Memory B cell (primary cell): Measurements from ENCODE around the gene ANO7.

ENCODE experiments used
- ATAC-seq: fragments of 150-1000 bp; cut with Tn5 transposase; 2 replicates; pipeline ENCODE4 v1.10.0; 2021; ENCODE audit warnings: low read depth, mild to moderate bottlenecking, moderate library complexity
- DNase-seq, 2 donors: peaks; one replicate each; pipeline ENCODE4 v3.0.0; 2022; ENCODE audit warnings: low spot score in 2 of 2
- H3K27ac Mint-ChIP-seq: one replicate; pipeline ENCODE4 v1.8.0; 2022; ENCODE audit warnings: mild to moderate bottlenecking, moderate library complexity, mixed read lengths
- H3K27me3 Mint-ChIP-seq: one replicate; pipeline ENCODE4 v1.8.0; 2022; ENCODE audit warnings: mixed read lengths
- H3K36me3 Mint-ChIP-seq: one replicate; pipeline ENCODE4 v1.8.0; 2022; ENCODE audit warnings: mild to moderate bottlenecking, mixed read lengths
- H3K4me1 Mint-ChIP-seq: one replicate; pipeline ENCODE4 v1.8.0; 2022; ENCODE audit warnings: mixed read lengths
- H3K4me3 Mint-ChIP-seq: one replicate; pipeline ENCODE4 v1.8.0; 2022; ENCODE audit warnings: mild to moderate bottlenecking, moderate library complexity, mixed read lengths
- H3K9me3 Mint-ChIP-seq: one replicate; pipeline ENCODE4 v1.8.0; 2022; ENCODE audit warnings: mixed read lengths

The ANO7 gene

DNA sequence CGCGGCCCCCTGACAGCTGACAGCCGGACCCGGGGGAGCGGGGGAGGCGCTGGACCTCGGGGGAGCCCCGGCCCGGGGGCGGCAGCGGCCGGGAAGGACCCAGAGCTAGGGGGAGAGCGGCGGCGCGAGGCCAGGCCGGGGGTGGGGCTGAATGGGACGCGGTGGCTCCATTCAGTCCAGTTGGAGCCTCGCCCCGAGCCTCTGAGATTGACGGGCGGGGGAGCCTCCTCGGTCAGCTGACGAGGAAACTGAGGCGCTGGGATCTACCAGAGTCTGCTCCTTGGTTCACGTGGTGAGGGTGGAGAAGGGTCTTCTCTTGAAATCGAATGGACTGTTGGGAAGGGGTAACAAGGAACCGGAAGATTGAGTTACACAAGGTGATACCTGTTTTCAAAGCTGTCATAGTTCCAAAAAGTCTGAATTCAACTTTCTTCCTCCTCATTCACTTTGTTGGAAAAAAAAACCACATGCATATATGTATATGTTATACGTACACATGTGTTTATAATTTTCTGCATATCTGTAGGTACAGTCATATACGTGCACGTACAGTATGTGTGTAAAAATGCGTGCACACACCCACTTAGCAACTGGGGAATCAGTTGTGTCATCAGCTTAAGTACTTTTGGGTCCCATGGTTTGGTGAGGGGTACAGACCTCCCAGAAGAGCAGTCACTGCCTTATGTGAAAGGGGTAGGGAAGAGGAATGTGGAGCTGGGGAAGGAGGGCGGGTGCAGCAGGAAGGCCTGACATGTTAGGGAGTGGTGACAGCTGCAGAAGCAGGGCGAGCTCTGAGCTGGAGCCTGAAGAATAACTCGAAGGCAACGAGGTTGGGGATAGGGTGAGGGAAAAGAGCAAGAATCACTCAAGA, 37.6 kb upstream of the ANO7 start:
- DNase-seq = no peak
- peak overlapping the region; percentile 91 for H3K27ac Mint-ChIP-seq
- H3K4me3 Mint-ChIP-seq = peak overlapping the region; percentile 97
- peaks cover 41% of the 10 kb centered on the region for H3K4me1 Mint-ChIP-seq
- H3K36me3 Mint-ChIP-seq = peaks cover 3% of the 10 kb centered on the region
- no peak for ATAC-seq
- H3K9me3 Mint-ChIP-seq = no peaks in the 10 kb centered on the region
- H3K27me3 Mint-ChIP-seq = no peaks in the 10 kb centered on the region

DNA sequence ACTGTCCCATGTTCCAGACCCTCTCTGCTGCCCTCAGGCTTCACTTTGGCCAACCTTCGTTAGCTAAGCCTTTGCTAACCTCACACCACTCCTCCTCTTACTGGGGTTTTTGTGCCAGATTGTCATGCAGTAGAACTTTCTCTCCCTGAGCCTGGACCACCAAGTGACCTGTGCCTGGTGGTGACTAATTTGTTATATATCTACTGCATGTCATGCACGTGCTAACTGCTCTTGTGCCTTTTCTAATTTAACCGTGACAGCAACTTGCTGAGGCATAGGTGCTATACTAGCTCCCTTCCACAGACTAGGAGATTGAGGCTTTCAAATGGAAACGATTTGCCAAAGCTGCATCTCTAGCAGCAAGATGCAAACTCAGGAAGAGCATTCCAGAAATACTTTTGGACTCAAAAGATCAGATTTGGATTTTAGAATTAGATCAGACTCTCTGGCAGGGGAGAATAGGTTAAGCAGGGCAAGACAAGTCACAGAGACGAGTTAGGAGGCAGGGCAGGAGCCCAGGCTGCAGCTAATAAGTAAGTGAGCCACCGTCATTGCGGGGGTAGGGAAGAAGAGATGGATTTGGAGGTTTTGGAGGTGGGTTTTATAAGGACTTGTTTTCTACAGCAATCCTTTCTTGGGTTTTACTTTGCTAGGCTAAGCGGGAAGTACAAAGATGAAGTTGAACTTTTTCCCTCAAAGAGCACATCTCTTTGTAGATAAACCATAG, 36.4 kb upstream of the ANO7 start:
- H3K27ac Mint-ChIP-seq = no peak overlapping the region
- ATAC-seq = no peak
- peak overlapping the region; percentile 97 for H3K4me3 Mint-ChIP-seq
- H3K27me3 Mint-ChIP-seq = no peaks in the 10 kb centered on the region
- peaks cover 3% of the 10 kb centered on the region for H3K36me3 Mint-ChIP-seq
- H3K4me1 Mint-ChIP-seq = peaks cover 35% of the 10 kb centered on the region
- DNase-seq = no peak
- H3K9me3 Mint-ChIP-seq = no peaks in the 10 kb centered on the region

DNA sequence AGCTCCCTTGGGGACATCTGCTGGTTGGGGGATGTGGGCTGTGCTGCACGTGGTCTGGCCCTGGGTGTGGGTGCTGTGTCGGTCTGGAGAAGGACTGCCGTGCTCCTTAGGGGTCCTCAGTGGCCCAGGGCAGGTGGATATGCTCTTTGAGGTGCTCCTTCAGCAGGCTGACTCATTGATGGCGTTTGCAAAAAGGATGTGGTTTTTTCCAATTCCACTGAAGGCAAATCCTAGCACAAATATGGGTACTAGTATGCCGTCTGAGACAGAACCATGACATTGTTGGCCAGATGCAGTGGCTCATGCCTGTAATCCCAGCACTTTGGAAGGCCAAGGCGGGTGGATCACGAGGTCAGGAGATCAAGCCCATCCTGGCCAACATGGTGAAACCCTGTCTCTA, 34.9 kb upstream of the ANO7 start:
- no peak overlapping the region for H3K4me3 Mint-ChIP-seq
- H3K27ac Mint-ChIP-seq = no peak overlapping the region
- DNase-seq (no peak), ATAC-seq (no peak)
- H3K36me3 Mint-ChIP-seq = peaks cover 11% of the 10 kb centered on the region
- no peaks in the 10 kb centered on the region for H3K9me3 Mint-ChIP-seq
- no peaks in the 10 kb centered on the region for H3K27me3 Mint-ChIP-seq
- peaks cover 26% of the 10 kb centered on the region for H3K4me1 Mint-ChIP-seq

DNA sequence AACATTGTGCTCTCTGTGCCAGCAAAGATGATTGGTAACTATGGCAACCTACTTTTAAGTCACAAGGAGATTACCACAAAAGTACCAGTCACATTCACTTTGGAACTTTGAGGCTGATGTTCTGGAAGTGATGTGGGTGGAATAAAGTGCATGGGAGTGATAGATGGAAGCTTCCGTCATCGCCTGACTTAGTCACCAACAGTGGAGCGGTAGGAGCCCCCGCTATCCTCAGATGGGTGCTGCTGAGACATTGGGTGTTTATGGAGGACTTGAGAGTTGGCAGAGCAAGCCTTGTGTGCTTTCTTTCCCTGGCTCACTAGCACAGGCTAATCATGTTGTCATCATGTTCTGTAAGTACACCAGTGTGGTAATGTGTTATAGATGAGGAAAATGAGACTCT, 33.6 kb upstream of the ANO7 start:
- no peak for ATAC-seq
- no peaks in the 10 kb centered on the region for H3K9me3 Mint-ChIP-seq
- H3K27me3 Mint-ChIP-seq = no peaks in the 10 kb centered on the region
- DNase-seq = no peak
- H3K4me3 Mint-ChIP-seq = no peak overlapping the region
- H3K36me3 Mint-ChIP-seq = peaks cover 16% of the 10 kb centered on the region
- no peak overlapping the region for H3K27ac Mint-ChIP-seq
- peaks cover 25% of the 10 kb centered on the region for H3K4me1 Mint-ChIP-seq

DNA sequence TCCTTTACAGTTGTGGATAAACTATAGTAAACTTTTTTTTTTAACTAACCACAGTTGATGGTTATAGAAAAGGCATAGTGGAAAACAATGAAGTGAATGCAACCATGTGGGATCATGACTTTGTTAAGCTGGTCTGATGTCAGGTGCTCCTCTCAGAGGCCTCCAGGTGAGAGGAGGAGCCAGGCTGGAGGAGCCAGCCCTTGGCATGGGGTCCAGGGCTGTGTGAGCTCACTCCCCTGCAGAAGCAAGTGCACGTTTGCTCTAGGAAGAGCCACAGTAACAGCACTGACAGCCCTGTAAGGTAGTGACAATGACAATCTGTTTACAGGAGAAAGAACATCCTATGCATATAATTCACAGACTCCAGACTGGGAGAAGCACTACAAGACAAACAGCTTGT, 32.5 kb upstream of the ANO7 start:
- H3K4me3 Mint-ChIP-seq = no peak overlapping the region
- no peak overlapping the region for H3K27ac Mint-ChIP-seq
- DNase-seq = no peak
- ATAC-seq = no peak
- H3K9me3 Mint-ChIP-seq = no peaks in the 10 kb centered on the region
- H3K27me3 Mint-ChIP-seq = no peaks in the 10 kb centered on the region
- peaks cover 17% of the 10 kb centered on the region for H3K4me1 Mint-ChIP-seq
- peaks cover 21% of the 10 kb centered on the region for H3K36me3 Mint-ChIP-seq

DNA sequence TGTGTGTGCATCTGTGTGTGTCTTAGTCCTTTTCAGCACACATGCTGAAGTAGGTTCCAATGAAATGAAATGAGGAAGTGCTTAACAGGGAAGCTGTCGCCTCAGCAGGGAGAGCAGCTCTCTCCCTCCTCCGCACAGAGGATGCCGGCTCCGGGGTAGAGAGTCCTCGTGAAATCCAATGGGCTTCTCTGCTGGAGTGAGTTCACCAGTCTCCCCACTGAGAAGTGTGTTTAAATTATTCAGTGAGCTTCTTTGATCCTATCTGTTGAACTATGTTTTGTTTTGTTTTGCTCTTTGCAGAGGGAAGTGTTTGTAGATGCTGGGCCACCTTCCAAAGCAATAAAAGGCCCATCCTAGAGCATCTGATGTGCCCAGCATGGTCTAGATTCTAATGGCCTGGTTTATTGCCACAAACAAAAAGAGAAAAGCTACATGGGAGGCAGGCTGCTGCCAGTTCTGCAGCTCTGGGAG, 31.5 kb upstream of the ANO7 start:
- no peaks in the 10 kb centered on the region for H3K27me3 Mint-ChIP-seq
- DNase-seq (no peak), ATAC-seq (no peak)
- H3K4me1 Mint-ChIP-seq = peaks cover 6% of the 10 kb centered on the region
- no peak overlapping the region for H3K4me3 Mint-ChIP-seq
- no peaks in the 10 kb centered on the region for H3K9me3 Mint-ChIP-seq
- peaks cover 21% of the 10 kb centered on the region for H3K36me3 Mint-ChIP-seq
- peak overlapping the region; percentile 14 for H3K27ac Mint-ChIP-seq

DNA sequence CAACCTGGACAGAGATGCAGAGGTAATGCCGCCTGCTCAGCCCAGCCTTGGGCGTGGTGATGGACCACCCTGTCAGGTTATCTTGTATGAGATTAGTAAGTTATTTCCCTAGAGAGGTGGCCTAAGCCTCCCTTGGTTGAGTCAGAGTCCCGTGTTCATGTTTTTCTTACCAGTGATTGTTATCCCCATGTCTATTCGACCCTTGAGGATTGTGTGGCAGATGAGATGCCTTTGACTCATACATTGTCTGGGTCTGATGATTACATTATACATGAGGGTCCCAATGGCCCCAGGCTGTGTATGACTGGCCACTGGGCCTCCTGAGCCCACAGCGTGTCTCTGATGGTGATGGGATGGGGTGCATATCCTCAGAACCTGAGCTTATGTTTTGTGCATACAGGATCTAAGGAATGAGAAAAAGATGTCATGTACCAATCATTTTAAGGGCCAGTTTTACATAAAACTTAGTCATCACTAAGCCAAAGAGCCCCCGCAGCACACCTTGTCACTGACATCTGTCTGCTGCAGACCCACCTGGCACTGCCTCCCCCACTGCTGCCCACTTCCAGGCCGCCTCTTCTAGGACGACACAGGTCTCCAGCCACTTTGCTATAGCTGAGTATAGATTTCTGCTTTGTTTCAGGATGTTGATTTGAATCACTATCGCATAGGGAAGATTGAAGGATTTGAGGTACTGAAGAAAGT, 30.5 kb upstream of the ANO7 start:
- no peak for DNase-seq
- no peak overlapping the region for H3K4me3 Mint-ChIP-seq
- no peaks in the 10 kb centered on the region for H3K9me3 Mint-ChIP-seq
- H3K4me1 Mint-ChIP-seq = peaks cover 3% of the 10 kb centered on the region
- no peak for ATAC-seq
- no peaks in the 10 kb centered on the region for H3K27me3 Mint-ChIP-seq
- no peak overlapping the region for H3K27ac Mint-ChIP-seq
- H3K36me3 Mint-ChIP-seq = peaks cover 26% of the 10 kb centered on the region

DNA sequence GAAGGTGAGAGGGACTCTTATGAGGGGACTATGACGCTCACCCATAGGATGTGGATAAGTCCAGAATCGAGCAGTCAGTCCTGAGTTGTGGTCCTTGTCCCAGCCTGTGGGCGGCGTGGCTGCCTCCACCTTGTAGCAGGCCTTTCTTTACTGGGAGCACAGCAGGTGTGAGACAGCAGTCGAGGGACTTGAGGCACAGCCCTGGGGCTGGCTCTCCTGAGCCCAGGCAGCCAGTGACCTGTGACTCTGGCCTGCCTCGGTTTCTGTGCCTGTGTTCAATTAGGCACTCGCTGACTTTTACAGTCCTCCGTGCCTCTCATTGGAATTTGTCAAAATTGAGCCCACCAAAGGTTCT, 30.0 kb upstream of the ANO7 start:
- Mint-ChIP-seq H3K4me3 (no peak overlapping the region), H3K27me3 (no peaks in the 10 kb centered on the region), H3K4me1 (no peaks in the 10 kb centered on the region), H3K36me3 (peaks cover 22% of the 10 kb centered on the region), H3K9me3 (no peaks in the 10 kb centered on the region), H3K27ac (no peak overlapping the region)
- no peak for DNase-seq
- ATAC-seq = no peak

DNA sequence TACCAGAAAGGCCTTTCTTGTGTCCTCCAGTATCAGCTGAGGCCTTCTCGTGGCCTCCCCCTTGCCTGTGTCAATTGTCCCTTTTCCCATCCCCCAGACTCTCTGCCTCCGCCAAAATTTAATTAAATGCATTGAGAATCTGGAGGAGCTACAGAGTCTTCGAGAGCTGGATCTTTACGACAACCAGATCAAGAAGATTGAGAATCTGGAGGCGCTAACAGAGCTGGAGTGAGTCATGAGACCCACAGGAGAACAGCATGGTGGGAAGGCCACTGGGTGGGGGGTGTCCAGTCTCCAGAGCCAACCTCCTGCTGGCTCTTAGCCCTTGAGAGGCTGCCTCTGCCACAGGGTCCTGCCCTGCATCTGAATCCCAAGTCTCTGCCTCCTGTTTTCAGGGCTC, 29.4 kb upstream of the ANO7 start:
- peaks cover 22% of the 10 kb centered on the region for H3K36me3 Mint-ChIP-seq
- no peak overlapping the region for H3K27ac Mint-ChIP-seq
- no peak overlapping the region for H3K4me3 Mint-ChIP-seq

DNA sequence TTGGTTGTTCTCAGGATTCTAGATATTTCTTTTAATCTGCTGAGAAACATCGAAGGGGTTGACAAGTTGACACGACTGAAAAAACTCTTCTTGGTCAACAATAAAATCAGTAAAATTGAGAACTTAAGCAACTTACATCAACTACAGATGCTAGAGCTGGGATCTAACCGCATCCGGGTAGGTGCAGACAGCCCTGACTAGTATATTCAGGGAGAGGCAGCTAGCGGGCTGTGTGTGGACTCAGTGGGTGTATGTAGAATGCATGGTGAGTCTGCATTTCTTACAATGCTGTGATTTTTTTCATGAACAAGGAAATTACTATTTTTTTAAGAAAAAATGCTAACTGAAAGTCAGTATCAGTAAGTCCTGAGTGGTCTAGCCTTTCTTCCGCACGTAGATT, 28.2 kb upstream of the ANO7 start:
- H3K4me1 Mint-ChIP-seq = no peaks in the 10 kb centered on the region
- ATAC-seq (no peak), DNase-seq (no peak)
- no peak overlapping the region for H3K27ac Mint-ChIP-seq
- no peaks in the 10 kb centered on the region for H3K27me3 Mint-ChIP-seq
- H3K4me3 Mint-ChIP-seq = no peak overlapping the region
- no peaks in the 10 kb centered on the region for H3K9me3 Mint-ChIP-seq
- H3K36me3 Mint-ChIP-seq = peaks cover 22% of the 10 kb centered on the region

More for the DNA sequence above, 29.4 kb upstream of the ANO7 start:
- DNase-seq (no peak), ATAC-seq (no peak)
- H3K4me1 Mint-ChIP-seq = no peaks in the 10 kb centered on the region
- H3K27me3 Mint-ChIP-seq = no peaks in the 10 kb centered on the region
- no peaks in the 10 kb centered on the region for H3K9me3 Mint-ChIP-seq

DNA sequence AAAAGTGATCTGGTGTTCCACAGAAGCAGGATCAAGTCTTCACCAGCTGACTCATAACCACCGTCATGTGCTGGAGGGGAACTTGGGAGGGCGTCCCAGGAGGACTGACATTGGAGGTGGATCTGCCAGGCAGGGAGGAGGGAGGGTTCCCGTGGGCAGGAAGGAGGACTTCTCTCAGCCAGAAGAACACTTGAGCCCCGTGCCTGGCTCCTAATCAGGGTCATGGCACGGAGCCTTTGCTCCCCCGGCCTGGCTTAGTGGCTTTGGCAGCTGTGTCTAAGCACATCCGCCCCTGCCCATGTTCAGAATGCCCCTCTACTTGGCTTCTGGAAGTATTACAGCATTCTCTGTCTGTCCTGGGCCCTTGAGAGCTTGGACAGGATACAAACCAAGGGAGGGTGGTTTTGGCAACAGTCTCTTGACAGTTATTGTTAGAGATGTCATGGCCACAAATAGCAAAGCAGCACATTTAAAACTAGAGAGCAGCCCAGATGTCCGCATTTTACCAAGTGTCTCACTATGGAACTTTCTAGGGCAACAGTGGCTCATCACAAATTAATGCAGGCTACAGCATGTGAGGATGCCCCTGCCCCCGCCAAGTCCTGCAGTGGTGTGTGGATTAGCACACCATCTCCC, 26.7 kb upstream of the ANO7 start:
- DNase-seq (no peak), ATAC-seq (no peak)
- H3K9me3 Mint-ChIP-seq = no peaks in the 10 kb centered on the region
- no peak overlapping the region for H3K4me3 Mint-ChIP-seq
- no peak overlapping the region for H3K27ac Mint-ChIP-seq
- no peaks in the 10 kb centered on the region for H3K4me1 Mint-ChIP-seq
- H3K27me3 Mint-ChIP-seq = no peaks in the 10 kb centered on the region
- H3K36me3 Mint-ChIP-seq = peaks cover 28% of the 10 kb centered on the region

DNA sequence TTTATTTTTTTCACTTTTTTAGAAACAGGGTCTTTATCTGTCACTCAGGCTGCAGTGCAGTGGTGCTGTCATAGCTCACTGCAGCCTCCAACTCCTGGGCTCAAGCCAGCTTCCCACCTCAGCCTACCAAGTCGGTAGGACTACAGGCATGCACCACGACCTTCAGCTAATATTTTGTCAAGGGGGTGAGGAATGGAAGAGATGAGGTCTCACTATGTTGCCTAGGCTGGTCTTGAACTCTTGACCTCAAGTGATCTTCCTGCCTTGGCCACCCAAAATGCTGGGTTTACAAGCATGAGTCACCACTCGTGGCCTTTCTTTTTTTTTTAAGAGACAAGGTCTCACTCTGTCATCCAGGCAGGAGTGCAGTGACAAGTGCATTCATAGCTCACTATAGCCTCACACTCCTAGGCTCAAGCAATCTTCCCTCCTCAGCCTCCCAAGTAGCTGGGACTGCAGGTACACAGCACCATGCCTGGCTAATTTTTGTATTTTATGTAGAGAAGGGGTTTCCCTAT, 24.8 kb upstream of the ANO7 start:
- H3K4me1 Mint-ChIP-seq = no peaks in the 10 kb centered on the region
- no peak overlapping the region for H3K4me3 Mint-ChIP-seq
- DNase-seq (no peak), ATAC-seq (no peak)
- peaks cover 27% of the 10 kb centered on the region for H3K36me3 Mint-ChIP-seq
- H3K9me3 Mint-ChIP-seq = no peaks in the 10 kb centered on the region
- no peak overlapping the region for H3K27ac Mint-ChIP-seq
- H3K27me3 Mint-ChIP-seq = no peaks in the 10 kb centered on the region

DNA sequence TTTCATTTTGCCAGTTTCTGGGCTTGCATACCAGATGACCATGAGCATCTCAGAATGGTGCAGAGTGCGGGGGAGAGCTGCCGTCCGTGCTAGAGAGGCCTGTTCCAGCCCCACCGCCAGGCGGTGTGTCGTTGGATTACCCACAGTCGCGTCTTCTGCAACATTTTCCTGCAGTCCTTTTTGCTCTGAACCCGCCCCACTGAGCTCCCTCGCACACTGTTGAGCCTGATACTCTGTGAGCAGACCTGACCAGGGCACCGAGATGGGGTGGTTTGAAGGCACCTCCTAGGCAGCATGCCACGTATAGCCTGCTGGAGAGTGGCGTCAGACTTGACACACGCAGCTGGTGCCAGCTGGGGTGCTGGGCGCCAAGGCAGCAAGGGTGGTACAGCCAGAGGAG, 20.1 kb upstream of the ANO7 start:
- H3K27me3 Mint-ChIP-seq = no peaks in the 10 kb centered on the region
- H3K36me3 Mint-ChIP-seq = peaks cover 45% of the 10 kb centered on the region
- no peak for ATAC-seq
- no peak for DNase-seq
- no peak overlapping the region for H3K27ac Mint-ChIP-seq
- H3K4me1 Mint-ChIP-seq = no peaks in the 10 kb centered on the region
- no peak overlapping the region for H3K4me3 Mint-ChIP-seq
- peaks cover 9% of the 10 kb centered on the region for H3K9me3 Mint-ChIP-seq

DNA sequence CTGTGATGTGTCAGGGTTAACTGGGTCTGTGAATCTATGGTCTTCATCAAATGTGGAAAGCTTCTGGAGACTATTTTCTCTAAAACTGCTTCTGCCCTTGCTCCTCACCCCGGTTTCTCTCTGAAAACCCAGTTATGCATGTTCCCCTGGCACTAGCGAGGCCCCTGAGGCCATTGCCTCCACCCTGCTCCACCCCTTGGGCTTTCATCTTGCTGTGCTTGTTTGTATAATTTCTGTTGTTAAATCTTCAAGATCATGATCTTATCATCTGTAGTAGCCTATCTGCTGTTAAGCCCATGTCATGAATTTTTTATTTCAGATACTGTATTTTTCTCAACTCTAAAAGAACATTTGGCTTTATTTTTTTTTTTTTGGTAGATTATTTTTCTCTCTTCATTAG, 14.9 kb upstream of the ANO7 start:
- DNase-seq (no peak), ATAC-seq (no peak)
- no peak overlapping the region for H3K4me3 Mint-ChIP-seq
- peaks cover 46% of the 10 kb centered on the region for H3K36me3 Mint-ChIP-seq
- H3K27ac Mint-ChIP-seq = peak overlapping the region; percentile 6
- peaks cover 9% of the 10 kb centered on the region for H3K9me3 Mint-ChIP-seq
- H3K4me1 Mint-ChIP-seq = no peaks in the 10 kb centered on the region
- no peaks in the 10 kb centered on the region for H3K27me3 Mint-ChIP-seq
